Upper lobe of left lung (tissue), 4 donors: Measurements from ENCODE around the gene DOCK4.

Experiments
- EP300 ChIP-seq, 4 donors: sonication (generic); formaldehyde crosslinking; IDR thresholded peaks; one replicate each; pipeline ENCODE4 v1.5.1; 2017; ENCODE audit warnings: antibody characterized with exemption in 4 of 4, control low read depth in 2 of 4
- POLR2AphosphoS5 ChIP-seq, 2 donors: sonication (generic); formaldehyde crosslinking; IDR thresholded peaks; one replicate each; pipeline ENCODE4 v1.5.1; 2017; ENCODE audit warnings: antibody characterized with exemption in 2 of 2
- TF ChIP-seq, protein P1 (sequence below), 6 experiments: fragments of 450-650 bp in 4 of 6; fragments of 200-600 bp in 2 of 6; sonication (generic) in 2 of 6; IDR thresholded peaks; one replicate each; pipeline ENCODE4 v1.5.1; 2016 to 2019; ENCODE audit warnings: antibody characterized with exemption in 6 of 6

DNA sequence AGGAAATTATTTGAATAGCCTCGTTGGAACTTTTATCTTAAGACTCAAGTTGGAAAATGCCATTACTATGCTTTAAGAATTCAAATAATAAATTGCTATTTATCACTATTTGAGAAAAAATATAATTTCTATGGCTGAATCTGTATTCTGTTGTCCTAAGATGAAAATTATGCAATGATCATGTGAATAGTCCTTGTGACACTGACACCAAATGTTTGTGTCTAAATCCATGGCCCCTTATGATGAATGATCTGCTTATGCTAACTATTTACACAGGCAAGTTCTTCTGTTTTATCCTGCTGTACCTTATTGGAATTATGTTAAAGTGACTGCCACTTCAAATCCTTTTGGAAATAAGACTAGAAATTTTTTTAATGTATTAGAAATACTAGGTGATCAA lies 208.7 kb downstream of the DOCK4 start:
- TF ChIP-seq, protein P1, sequence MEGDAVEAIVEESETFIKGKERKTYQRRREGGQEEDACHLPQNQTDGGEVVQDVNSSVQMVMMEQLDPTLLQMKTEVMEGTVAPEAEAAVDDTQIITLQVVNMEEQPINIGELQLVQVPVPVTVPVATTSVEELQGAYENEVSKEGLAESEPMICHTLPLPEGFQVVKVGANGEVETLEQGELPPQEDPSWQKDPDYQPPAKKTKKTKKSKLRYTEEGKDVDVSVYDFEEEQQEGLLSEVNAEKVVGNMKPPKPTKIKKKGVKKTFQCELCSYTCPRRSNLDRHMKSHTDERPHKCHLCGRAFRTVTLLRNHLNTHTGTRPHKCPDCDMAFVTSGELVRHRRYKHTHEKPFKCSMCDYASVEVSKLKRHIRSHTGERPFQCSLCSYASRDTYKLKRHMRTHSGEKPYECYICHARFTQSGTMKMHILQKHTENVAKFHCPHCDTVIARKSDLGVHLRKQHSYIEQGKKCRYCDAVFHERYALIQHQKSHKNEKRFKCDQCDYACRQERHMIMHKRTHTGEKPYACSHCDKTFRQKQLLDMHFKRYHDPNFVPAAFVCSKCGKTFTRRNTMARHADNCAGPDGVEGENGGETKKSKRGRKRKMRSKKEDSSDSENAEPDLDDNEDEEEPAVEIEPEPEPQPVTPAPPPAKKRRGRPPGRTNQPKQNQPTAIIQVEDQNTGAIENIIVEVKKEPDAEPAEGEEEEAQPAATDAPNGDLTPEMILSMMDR (IDR thresholded peaks at IDR 0.05) = no peak
- TF ChIP-seq EP300 (IDR thresholded peaks at IDR 0.05) (no peak), POLR2AphosphoS5 (IDR thresholded peaks at IDR 0.05) (no peak)
